ENCODE results near the gene POLRMT.

- TF ChIP-seq CTCF (IDR thresholded peaks at IDR 0.05) (no peak), EP300 (IDR thresholded peaks at IDR 0.05) (no peak)
Observed at GRCh38 chr19:610071-610800, 23.1 kb downstream of the POLRMT start.
